Measurements from ENCODE around the gene IQUB.
"Not testable (repeated sequence)": the region's sequence is repeated elsewhere in the genome, so short reads cannot be mapped to it uniquely, and the experiment has no call there.

The IQUB gene

GRCh38 chr7:123415625-123416024 lies 118.8 kb downstream of the IQUB start:
- no peak for DNase-seq (ENCODE audit: low read depth)

GRCh38 chr7:123410273-123410904 lies 124.0 kb downstream of the IQUB start:
- DNase-seq (ENCODE audit: low read depth), result no peak

- not testable (repeated sequence) for DNase-seq (ENCODE audit: low read depth)
Observed at GRCh38 chr7:123407951-123408350, 126.4 kb downstream of the IQUB start.
